ENCODE results near the gene CARF. TPM values are rescaled to one million over a fixed set of nuclear protein-coding genes. Genes with fewer than 3 reads are reported as not detected.

CARF gene
- total RNA-seq, 2 experiments from 2014 or later, result 14.7 to 17.5 TPM

DNA sequence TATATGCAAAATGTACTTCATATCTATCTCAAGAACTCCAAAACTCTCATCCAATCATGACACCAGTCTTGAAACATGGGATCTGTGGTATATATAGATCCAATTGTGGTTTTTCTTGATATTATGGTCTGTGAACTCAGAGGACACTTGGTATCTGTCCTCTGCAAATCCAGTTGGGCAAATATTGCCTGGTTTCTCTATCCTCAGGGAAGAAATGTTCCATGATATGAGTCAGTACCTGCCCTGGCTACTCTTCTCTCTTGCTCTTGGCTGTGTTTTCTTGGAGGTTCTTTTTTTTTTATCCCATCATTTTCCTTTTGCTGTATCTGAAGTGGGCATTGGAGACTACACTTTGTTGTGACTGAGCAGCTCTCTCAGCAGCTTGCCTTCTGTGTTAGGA lies 113.5 kb downstream of the CARF start:
- DNase-seq (ENCODE audit: low spot score), result no peak
- H3K36me3 ChIP-seq (ENCODE audit: insufficient read depth, low read length), result no peaks in the 10 kb centered on the region
- no peaks in the 10 kb centered on the region for H3K9me3 ChIP-seq (ENCODE audit: low read length)
- BruUV-seq (replicated peaks), result no TSS peak
- H3K27ac ChIP-seq (ENCODE audit: low read depth, low read length, poor library complexity, severe bottlenecking), result no peak overlapping the region
- H3K4me1 ChIP-seq (ENCODE audit: insufficient read depth, low read length, poor library complexity, severe bottlenecking), result peaks cover 6% of the 10 kb centered on the region
- no peaks in the 10 kb centered on the region for H3K9me2 ChIP-seq (ENCODE audit: insufficient read depth, low read length)
- ChIA-PET POLR2A (interaction anchor here (0.5 kb wide), 1 partner anchor 262 kb away, joined by 4 read pairs; no protein-coding TSS in a partner anchor), CTCF (ENCODE audit: unreplicated experiment) (no interaction called here)
- no peaks in the 10 kb centered on the region for H4K20me1 ChIP-seq (ENCODE audit: insufficient read depth, low read length)
- no peak overlapping the region for H3K4me2 ChIP-seq (ENCODE audit: low read length)
- no peak overlapping the region for H2AFZ ChIP-seq (ENCODE audit: low read length)
- TF ChIP-seq, protein P1, sequence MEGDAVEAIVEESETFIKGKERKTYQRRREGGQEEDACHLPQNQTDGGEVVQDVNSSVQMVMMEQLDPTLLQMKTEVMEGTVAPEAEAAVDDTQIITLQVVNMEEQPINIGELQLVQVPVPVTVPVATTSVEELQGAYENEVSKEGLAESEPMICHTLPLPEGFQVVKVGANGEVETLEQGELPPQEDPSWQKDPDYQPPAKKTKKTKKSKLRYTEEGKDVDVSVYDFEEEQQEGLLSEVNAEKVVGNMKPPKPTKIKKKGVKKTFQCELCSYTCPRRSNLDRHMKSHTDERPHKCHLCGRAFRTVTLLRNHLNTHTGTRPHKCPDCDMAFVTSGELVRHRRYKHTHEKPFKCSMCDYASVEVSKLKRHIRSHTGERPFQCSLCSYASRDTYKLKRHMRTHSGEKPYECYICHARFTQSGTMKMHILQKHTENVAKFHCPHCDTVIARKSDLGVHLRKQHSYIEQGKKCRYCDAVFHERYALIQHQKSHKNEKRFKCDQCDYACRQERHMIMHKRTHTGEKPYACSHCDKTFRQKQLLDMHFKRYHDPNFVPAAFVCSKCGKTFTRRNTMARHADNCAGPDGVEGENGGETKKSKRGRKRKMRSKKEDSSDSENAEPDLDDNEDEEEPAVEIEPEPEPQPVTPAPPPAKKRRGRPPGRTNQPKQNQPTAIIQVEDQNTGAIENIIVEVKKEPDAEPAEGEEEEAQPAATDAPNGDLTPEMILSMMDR (conservative IDR thresholded peaks at IDR 0.05; ENCODE audit: low read length), result no peak
- no peak for TF ChIP-seq EZH2phosphoT487 (IDR thresholded peaks at IDR 0.05; ENCODE audit: borderline replicate concordance, low read depth, low read length)
- no peak overlapping the region for H3K4me3 ChIP-seq (ENCODE audit: low read depth, low read length, poor library complexity, severe bottlenecking)
- no peaks in the 10 kb centered on the region for H3K79me2 ChIP-seq (ENCODE audit: insufficient read depth, low read depth, low read length)
- intact Hi-C loops (cut with micrococcal nuclease; ENCODE audit: unreplicated experiment), result no loop called here

DNA sequence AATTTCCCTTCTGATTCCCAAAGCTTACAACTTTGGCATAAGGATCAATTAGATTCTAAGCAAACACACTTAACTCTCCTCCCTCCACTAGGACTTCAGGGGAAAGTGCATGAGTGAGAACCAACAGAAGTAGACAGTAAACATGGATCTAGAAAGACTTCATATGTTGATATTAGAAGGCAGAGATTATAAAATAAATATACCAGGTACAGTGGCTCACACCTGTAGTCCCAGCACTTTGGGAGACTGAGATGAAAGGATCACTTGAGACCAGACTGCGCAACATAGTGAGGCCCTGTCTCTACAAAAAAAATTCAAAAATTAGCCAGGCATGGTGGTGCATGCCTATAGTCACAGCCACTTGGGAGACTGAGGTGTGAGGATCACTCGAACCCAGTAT lies 118.5 kb downstream of the CARF start:
- ChIA-PET POLR2A (interaction anchor here (0.6 to 0.7 kb wide), 3 partner anchors 13 to 169 kb away, joined by 3 to 5 read pairs (median 3); no protein-coding TSS in a partner anchor), CTCF (ENCODE audit: unreplicated experiment) (no interaction called here)
- no peaks in the 10 kb centered on the region for H3K36me3 ChIP-seq (ENCODE audit: insufficient read depth, low read length)
- H2AFZ ChIP-seq (ENCODE audit: low read length), result no peak overlapping the region
- H3K79me2 ChIP-seq (ENCODE audit: insufficient read depth, low read depth, low read length), result no peaks in the 10 kb centered on the region
- no peaks in the 10 kb centered on the region for H3K9me3 ChIP-seq (ENCODE audit: low read length)
- TF ChIP-seq EZH2phosphoT487 (IDR thresholded peaks at IDR 0.05; ENCODE audit: borderline replicate concordance, low read depth, low read length), result no peak
- TF ChIP-seq, protein P1 (conservative IDR thresholded peaks at IDR 0.05; ENCODE audit: low read length), result no peak
- no peak overlapping the region for H3K4me2 ChIP-seq (ENCODE audit: low read length)
- no peak overlapping the region for H3K27ac ChIP-seq (ENCODE audit: low read depth, low read length, poor library complexity, severe bottlenecking)
- intact Hi-C loops (cut with micrococcal nuclease; ENCODE audit: unreplicated experiment), result no loop called here
- H3K9me2 ChIP-seq (ENCODE audit: insufficient read depth, low read length), result no peaks in the 10 kb centered on the region
- H4K20me1 ChIP-seq (ENCODE audit: insufficient read depth, low read length), result no peaks in the 10 kb centered on the region
- DNase-seq (ENCODE audit: low spot score), result no peak
- no peak overlapping the region for H3K4me3 ChIP-seq (ENCODE audit: low read depth, low read length, poor library complexity, severe bottlenecking)
- no peaks in the 10 kb centered on the region for H3K4me1 ChIP-seq (ENCODE audit: insufficient read depth, low read length, poor library complexity, severe bottlenecking)
- BruUV-seq (replicated peaks), result no TSS peak

DNA sequence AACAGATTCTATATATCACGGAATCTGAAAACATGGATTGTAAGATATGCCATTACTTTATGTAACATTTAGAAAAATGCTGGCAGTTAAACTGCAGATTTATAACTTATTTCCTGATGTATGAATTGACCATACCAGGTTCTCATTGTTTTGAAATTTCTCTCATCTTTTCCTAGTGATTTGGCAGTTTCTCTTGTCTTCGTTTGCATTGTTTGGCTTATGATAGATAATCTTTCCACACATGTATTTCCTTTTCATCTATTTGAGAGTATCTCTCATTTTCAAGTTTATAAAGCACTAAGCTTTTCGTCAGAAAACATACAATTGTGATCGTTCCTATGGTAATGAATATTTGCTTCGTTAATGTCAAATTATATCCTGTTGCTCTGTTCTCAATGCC lies 118.9 kb downstream of the CARF start:
- H2AFZ ChIP-seq (ENCODE audit: low read length), result no peak overlapping the region
- TF ChIP-seq, protein P1 (conservative IDR thresholded peaks at IDR 0.05; ENCODE audit: low read length), result no peak
- TF ChIP-seq EZH2phosphoT487 (IDR thresholded peaks at IDR 0.05; ENCODE audit: borderline replicate concordance, low read depth, low read length), result no peak
- ChIA-PET CTCF (ENCODE audit: unreplicated experiment) (no interaction called here), POLR2A (interaction anchor here (0.6 to 0.7 kb wide), 3 partner anchors 13 to 14 kb away, joined by 3 to 5 read pairs (median 3); no protein-coding TSS in a partner anchor)
- intact Hi-C loops (cut with micrococcal nuclease; ENCODE audit: unreplicated experiment), result no loop called here
- H3K9me3 ChIP-seq (ENCODE audit: low read length), result no peaks in the 10 kb centered on the region
- no peak overlapping the region for H3K27ac ChIP-seq (ENCODE audit: low read depth, low read length, poor library complexity, severe bottlenecking)
- no peaks in the 10 kb centered on the region for H3K36me3 ChIP-seq (ENCODE audit: insufficient read depth, low read length)
- H3K4me3 ChIP-seq (ENCODE audit: low read depth, low read length, poor library complexity, severe bottlenecking), result no peak overlapping the region
- H4K20me1 ChIP-seq (ENCODE audit: insufficient read depth, low read length), result no peaks in the 10 kb centered on the region
- DNase-seq (ENCODE audit: low spot score), result no peak
- no peaks in the 10 kb centered on the region for H3K4me1 ChIP-seq (ENCODE audit: insufficient read depth, low read length, poor library complexity, severe bottlenecking)
- BruUV-seq (replicated peaks), result no TSS peak
- H3K9me2 ChIP-seq (ENCODE audit: insufficient read depth, low read length), result no peaks in the 10 kb centered on the region
- H3K79me2 ChIP-seq (ENCODE audit: insufficient read depth, low read depth, low read length), result no peaks in the 10 kb centered on the region
- H3K4me2 ChIP-seq (ENCODE audit: low read length), result no peak overlapping the region
